KG1 (cell line): Measurements from ENCODE around the gene UGT3A1.
"Not testable (repeated sequence)": the region's sequence is repeated elsewhere in the genome, so short reads cannot be mapped to it uniquely, and the experiment has no call there.

Experiments
- DNase-seq: peaks from one replicate; lab custom pipeline; 2025; lab: John Stamatoyannopoulos, UW

UGT3A1 gene, protein sequence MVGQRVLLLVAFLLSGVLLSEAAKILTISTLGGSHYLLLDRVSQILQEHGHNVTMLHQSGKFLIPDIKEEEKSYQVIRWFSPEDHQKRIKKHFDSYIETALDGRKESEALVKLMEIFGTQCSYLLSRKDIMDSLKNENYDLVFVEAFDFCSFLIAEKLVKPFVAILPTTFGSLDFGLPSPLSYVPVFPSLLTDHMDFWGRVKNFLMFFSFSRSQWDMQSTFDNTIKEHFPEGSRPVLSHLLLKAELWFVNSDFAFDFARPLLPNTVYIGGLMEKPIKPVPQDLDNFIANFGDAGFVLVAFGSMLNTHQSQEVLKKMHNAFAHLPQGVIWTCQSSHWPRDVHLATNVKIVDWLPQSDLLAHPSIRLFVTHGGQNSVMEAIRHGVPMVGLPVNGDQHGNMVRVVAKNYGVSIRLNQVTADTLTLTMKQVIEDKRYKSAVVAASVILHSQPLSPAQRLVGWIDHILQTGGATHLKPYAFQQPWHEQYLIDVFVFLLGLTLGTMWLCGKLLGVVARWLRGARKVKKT

GRCh38 chr5:35990941-35991611 lies at the start of gene UGT3A1:
Gene UGT3A1 (minus strand): TSS chr5:35991390. CDS start chr5:35991240, 150 bp downstream.
- DNase-seq, result no peak

DNA sequence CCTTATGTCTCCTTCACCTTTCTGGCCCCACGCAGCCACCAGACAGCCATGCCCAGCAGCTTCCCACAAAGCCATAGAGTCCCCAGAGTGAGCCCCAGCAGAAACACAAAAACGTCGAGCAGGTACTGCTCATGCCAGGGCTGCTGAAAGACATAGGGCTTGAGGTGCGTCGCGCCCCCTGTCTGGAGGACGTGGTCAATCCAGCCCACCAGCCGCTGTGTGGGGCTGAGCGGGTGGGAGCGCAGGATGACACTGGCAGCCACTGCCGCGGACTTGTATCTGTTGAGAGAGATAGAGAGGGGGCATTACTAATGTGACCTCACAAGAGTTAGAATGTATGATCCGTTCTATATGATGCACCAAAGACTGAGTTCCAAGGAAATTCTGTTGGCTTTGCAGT lies 44.5 kb upstream of the UGT3A1 start:
- DNase-seq, result no peak

DNA sequence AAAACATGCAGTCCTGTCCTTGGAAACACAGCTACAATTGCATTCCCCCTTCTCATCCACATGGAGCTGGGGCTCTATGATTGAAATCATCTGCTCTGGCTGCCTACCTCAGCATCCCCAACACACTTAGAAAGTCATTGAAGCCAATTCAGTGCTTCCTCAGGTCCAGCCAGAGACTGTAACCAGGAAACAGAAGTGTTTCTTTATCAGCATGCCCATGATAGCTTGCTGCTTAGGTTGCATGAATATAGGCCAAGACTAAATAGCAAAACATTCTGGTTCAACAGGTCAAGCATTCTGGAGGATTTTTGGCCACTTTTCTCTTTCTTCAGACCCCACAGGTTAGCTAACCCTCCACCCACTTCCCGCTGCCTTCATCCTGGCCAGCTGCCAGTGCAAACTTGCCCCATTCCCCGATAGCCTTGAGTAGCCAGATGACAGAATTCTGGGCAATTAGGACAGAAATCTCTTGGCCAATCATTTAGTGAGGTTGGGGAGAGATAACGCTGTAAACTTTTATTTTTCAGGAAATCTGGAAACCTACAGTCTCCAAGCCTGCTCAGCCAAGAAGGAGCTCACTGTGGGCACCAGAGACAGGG lies 43.4 kb upstream of the UGT3A1 start:
- not testable (repeated sequence) for DNase-seq

GRCh38 chr5:36033486-36033885 lies 42.3 kb upstream of the UGT3A1 start:
- no peak for DNase-seq

DNA sequence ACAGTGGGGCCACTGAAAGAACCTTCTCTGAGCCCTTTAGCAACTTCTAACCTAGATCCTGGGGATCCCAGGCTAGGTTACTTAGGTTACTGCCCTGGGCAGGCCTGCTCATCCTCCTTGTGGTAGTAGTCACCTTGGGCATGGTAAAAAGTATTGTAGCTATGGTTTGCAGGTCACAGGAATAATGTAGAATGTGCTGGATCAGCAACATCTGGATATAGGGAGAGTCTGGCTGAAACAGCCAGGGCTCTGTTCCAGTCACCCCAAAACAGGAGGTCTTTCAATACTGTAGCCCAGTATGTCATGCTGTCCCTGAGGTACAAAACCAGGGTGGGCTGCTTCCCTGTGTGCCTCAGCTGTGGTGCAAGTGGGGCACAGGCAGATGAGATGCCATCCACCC lies 41.9 kb upstream of the UGT3A1 start:
- DNase-seq, result no peak

GRCh38 chr5:36031223-36031622 lies 40.0 kb upstream of the UGT3A1 start:
- DNase-seq, result no peak

GRCh38 chr5:36029914-36030313 lies 38.7 kb upstream of the UGT3A1 start:
- DNase-seq, result no peak

DNA sequence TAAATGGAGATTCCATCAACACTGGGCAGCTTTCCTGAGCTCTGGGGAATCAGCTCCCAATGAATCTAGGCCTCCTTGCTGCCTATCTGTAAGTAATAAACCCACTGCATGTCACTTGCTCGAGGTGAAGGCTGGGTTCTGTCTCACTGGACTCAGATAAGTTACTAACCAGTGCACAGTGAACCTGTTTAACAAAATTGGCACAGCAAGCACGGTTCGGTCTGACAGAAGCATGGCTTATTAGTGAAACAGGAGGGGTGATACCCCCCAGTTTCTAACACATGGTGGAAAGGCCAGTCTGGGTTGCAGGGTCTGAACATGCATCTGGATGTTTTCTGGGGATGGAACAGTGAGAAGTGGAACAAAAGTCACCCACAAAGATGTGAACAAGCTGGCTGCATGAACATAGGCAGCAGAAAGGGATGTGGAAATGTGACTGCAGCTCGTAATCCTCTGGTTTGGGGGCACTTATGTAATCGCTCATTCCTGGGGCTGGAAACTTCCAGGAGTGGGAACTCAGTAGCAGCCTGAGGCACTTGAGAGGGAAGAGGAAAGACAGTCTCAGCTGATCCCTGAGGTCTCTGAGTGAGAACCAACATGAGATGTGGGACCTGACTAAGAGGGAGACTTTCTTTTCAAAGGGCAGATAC lies 37.8 kb upstream of the UGT3A1 start:
- no peak for DNase-seq

DNA sequence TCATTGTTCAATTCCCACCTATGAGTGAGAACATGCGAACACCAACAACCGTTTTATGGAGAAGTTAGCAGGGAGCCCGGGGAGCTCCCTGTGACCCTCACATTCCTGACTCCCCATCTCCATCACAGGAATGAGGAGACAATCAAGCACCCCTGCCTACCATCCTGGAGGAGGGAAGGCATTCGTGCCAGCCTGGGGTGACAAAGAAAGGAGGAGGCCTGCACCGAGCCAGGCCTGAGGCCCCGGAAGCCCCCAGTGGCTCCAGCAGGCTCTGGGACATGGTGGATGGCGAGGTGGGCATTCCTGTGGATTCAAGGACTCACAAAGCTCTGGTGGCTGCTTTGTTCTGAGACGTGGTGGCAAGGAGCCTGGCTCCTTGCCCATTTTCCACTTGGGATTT lies 36.5 kb upstream of the UGT3A1 start:
- no peak for DNase-seq

GRCh38 chr5:36026706-36027465 lies 35.7 kb upstream of the UGT3A1 start:
- DNase-seq, result no peak

GRCh38 chr5:36022246-36022645 lies 31.1 kb upstream of the UGT3A1 start:
- not testable (repeated sequence) for DNase-seq

GRCh38 chr5:36019584-36019983 lies 28.4 kb upstream of the UGT3A1 start:
- DNase-seq, result not testable (repeated sequence)

GRCh38 chr5:36017622-36018021 lies 26.4 kb upstream of the UGT3A1 start:
- no peak for DNase-seq

DNA sequence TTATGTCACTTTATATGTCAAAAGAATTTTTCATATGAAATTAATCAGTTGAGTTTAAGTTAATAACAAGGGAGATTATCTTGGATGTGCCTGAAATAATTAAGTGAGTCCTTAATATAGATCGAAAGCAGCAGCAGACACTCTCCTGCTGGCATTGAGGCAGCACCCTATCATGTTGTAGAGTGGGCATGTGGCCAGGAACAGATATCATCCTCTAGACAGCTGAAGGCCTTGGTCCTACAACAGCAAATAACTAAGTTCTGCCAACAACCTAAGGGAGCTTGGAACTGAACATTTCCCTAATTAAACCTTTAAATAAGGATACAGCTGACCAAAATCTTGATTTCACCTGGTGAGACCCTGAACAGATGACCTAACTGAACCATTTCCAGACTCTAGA lies 25.8 kb upstream of the UGT3A1 start:
- no peak for DNase-seq

DNA sequence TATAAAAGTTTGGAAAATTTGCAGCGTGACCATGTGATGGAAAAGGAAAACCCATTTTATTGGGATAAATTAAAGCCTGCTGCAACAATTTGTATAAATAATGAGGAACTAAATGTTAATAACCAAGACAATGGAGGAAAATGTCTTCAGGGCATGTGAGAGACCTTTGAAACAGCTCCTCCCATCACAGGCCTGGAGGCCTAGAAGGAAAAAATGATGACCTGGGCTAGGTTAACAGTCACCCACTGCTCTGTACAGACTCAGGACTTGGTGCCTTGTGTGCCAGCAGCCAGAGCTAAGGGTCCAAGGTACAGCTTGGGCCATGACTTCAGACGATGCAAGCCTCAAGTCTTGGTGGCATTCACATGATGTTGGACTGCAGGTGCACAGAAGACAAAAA lies 22.0 kb upstream of the UGT3A1 start:
- DNase-seq, result no peak

GRCh38 chr5:36009698-36010097 lies 18.5 kb upstream of the UGT3A1 start:
- DNase-seq, result no peak

GRCh38 chr5:36007366-36007765 lies 16.2 kb upstream of the UGT3A1 start:
- no peak for DNase-seq

GRCh38 chr5:36006163-36006562 lies 15.0 kb upstream of the UGT3A1 start:
- no peak for DNase-seq

DNA sequence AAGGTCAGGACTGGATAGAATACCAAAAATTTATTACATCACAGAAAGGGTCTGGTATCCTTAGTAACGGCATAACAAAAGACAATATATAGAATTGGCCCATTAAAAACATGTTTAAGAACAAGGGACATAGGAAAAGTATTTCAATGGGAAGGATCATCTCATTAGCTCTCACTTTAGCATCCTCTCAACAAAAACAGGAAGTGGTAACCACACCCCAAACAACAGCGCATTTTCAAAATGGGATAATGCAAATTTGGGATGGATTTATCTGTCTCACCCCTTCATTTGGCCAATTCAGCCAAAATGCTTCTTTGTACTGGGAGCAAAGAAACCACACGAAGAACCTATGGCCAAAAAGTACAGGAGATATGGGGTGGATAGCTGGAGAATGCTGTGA lies 9.8 kb upstream of the UGT3A1 start:
- DNase-seq, result no peak

- DNase-seq, result no peak
Observed at GRCh38 chr5:35999547-35999946, 8.4 kb upstream of the UGT3A1 start.

- no peak for DNase-seq
Observed at GRCh38 chr5:35996076-35996475, 4.9 kb upstream of the UGT3A1 start.

- no peak for DNase-seq
Observed at GRCh38 chr5:35990520-35990919, 670 bp downstream of the UGT3A1 start.
